GM12872 (cell line): Measurements from ENCODE around the gene MED10.

Experiments
- CTCF ChIP-seq: IDR thresholded peaks from 3 replicates; pipeline ENCODE4 v1.5.1; 2011; ENCODE audit warnings: low read depth, mild to moderate bottlenecking, low read length, moderate library complexity; ENCODE audit not compliant: insufficient read depth

The MED10 gene

GRCh38 chr5:6417657-6418056 is 39.3 kb upstream of the MED10 start:
- no peak for TF ChIP-seq CTCF

- TF ChIP-seq CTCF, result no peak
Observed at GRCh38 chr5:6412811-6413210, 34.5 kb upstream of the MED10 start.

- no peak for TF ChIP-seq CTCF
Observed at GRCh38 chr5:6411141-6411540, 32.8 kb upstream of the MED10 start.

GRCh38 chr5:6410421-6410820 is 32.1 kb upstream of the MED10 start:
- no peak for TF ChIP-seq CTCF

GRCh38 chr5:6408627-6409446 is 30.5 kb upstream of the MED10 start:
- TF ChIP-seq CTCF, result no peak

GRCh38 chr5:6408260-6408596 is 29.9 kb upstream of the MED10 start:
- no peak for TF ChIP-seq CTCF

GRCh38 chr5:6407558-6408259 is 29.4 kb upstream of the MED10 start:
- TF ChIP-seq CTCF, result no peak
